ENCODE data around the gene TMEM145.

- no peak for TF ChIP-seq CTCF (conservative IDR thresholded peaks at IDR 0.05; ENCODE audit: low read length)
- no peak for TF ChIP-seq EZH2phosphoT487 (IDR thresholded peaks at IDR 0.05; ENCODE audit: borderline replicate concordance)
Observed at GRCh38 chr19:42352301-42353259, 39.5 kb downstream of the TMEM145 start.

All from Loucy (cell line).